ENCODE measurements around the gene FCHO1.

The FCHO1 gene

GRCh38 chr19:17796013-17796837, 44.9 kb downstream of the FCHO1 start:
- TF ChIP-seq, protein P1, sequence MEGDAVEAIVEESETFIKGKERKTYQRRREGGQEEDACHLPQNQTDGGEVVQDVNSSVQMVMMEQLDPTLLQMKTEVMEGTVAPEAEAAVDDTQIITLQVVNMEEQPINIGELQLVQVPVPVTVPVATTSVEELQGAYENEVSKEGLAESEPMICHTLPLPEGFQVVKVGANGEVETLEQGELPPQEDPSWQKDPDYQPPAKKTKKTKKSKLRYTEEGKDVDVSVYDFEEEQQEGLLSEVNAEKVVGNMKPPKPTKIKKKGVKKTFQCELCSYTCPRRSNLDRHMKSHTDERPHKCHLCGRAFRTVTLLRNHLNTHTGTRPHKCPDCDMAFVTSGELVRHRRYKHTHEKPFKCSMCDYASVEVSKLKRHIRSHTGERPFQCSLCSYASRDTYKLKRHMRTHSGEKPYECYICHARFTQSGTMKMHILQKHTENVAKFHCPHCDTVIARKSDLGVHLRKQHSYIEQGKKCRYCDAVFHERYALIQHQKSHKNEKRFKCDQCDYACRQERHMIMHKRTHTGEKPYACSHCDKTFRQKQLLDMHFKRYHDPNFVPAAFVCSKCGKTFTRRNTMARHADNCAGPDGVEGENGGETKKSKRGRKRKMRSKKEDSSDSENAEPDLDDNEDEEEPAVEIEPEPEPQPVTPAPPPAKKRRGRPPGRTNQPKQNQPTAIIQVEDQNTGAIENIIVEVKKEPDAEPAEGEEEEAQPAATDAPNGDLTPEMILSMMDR (IDR thresholded peaks at IDR 0.05) = no peak

- TF ChIP-seq, protein P1 (IDR thresholded peaks at IDR 0.05) = no peak
Measured at GRCh38 chr19:17796838-17797423, 45.7 kb downstream of the FCHO1 start.

- TF ChIP-seq, protein P1 (IDR thresholded peaks at IDR 0.05) = no peak
Measured at GRCh38 chr19:17797424-17798201, 46.3 kb downstream of the FCHO1 start.

GRCh38 chr19:17802137-17802858, 51.0 kb downstream of the FCHO1 start:
- TF ChIP-seq, protein P1 (IDR thresholded peaks at IDR 0.05) = no peak

- TF ChIP-seq, protein P1 (IDR thresholded peaks at IDR 0.05) = no peak
Measured at GRCh38 chr19:17803264-17803896, 52.1 kb downstream of the FCHO1 start.

DNA sequence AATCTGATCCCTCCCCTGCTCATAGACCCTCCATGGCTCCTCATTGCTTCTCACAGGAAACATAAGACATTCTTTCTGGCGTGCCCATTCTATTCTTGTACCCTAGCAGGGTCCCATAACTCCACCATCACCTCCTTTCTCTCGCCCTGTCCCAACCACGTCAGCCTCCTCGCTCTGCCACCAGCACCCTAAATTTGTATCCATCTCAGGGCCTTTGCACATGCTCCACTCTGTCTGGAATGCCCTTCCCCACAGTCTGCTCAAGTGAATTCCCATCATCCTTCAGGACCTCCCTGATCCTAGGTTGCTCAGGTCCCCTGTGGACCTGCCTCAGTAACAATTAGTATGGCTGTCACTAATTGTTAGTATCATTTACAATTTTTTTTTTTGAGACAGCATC, 54.1 kb downstream of the FCHO1 start:
- TF ChIP-seq, protein P1 (IDR thresholded peaks at IDR 0.05) = no peak

GRCh38 chr19:17806945-17807344, 55.7 kb downstream of the FCHO1 start:
- TF ChIP-seq, protein P1 (IDR thresholded peaks at IDR 0.05) = no peak

Measured in LNCAP (cell line).